Lower leg skin (tissue), 4 donors: ENCODE data around the gene DDX54. TPM values are rescaled to one million over a fixed set of nuclear protein-coding genes. Genes with fewer than 3 reads are reported as not detected.
A peak's percentile ranks its signal among the peaks of the same experiment; 100 is the strongest.

ENCODE experiments used
- DNase-seq, 2 donors: peaks; one replicate each; pipeline ENCODE4 v3.0.0-alpha.2; 2019; ENCODE audit warnings: low spot score in 2 of 2
- H3K4me3 ChIP-seq: fragments of 200-600 bp; sonication (generic); 2 replicates; pipeline ENCODE4 v1.5.1; 2017; ENCODE audit warnings: mild to moderate bottlenecking, low read depth; ENCODE audit not compliant: poor library complexity, severe bottlenecking
- POLR2A ChIP-seq, 2 donors: fragments of 450-650 bp; IDR thresholded peaks; one replicate each; pipeline ENCODE4 v1.6.1; 2016 to 2017; ENCODE audit warnings: antibody characterized with exemption in 2 of 2, mild to moderate bottlenecking in 1 of 2, moderate library complexity in 1 of 2
- WGBS, 2 donors: methylation state at CpG; one replicate each; pipeline ENCODE4 v1.1.5; 2018; 5-methylcytosine and 5-hydroxymethylcytosine counted together
- intact Hi-C: fragments of 100-400 bp; cut with DNase I; formaldehyde crosslinking; loops from one replicate; pipeline ENCODE4 v1.15.0; 2023; ENCODE audit warnings: low total_unique reads
- total RNA-seq, 4 donors: library from RNA; depleted of rRNA; stranded (reverse); fragments of >200 nt; gene quantifications; one replicate each; pipeline ENCODE4 v1.1.0, GENCODE V29; 2016
- TF ChIP-seq, protein P1 (sequence below), 3 donors: fragments of 450-650 bp; IDR thresholded peaks; one replicate each; pipeline ENCODE4 v1.5.1; 2016; ENCODE audit warnings: antibody characterized with exemption in 3 of 3, mild to moderate bottlenecking in 3 of 3, moderate library complexity in 2 of 3

DDX54 gene
- total RNA-seq, 4 donors from 2014 or later, result 48.6 to 106 (median 77.3) TPM

GRCh38 chr12:113227686-113228391, 42.6 kb upstream of the DDX54 start:
- no peak overlapping the region for H3K4me3 ChIP-seq
- WGBS, 2 donors, result 91% methylated on average over 5 of the region's 5 CpGs
- no peak for DNase-seq
- intact Hi-C loops, result no loop called here
- TF ChIP-seq, protein P1, sequence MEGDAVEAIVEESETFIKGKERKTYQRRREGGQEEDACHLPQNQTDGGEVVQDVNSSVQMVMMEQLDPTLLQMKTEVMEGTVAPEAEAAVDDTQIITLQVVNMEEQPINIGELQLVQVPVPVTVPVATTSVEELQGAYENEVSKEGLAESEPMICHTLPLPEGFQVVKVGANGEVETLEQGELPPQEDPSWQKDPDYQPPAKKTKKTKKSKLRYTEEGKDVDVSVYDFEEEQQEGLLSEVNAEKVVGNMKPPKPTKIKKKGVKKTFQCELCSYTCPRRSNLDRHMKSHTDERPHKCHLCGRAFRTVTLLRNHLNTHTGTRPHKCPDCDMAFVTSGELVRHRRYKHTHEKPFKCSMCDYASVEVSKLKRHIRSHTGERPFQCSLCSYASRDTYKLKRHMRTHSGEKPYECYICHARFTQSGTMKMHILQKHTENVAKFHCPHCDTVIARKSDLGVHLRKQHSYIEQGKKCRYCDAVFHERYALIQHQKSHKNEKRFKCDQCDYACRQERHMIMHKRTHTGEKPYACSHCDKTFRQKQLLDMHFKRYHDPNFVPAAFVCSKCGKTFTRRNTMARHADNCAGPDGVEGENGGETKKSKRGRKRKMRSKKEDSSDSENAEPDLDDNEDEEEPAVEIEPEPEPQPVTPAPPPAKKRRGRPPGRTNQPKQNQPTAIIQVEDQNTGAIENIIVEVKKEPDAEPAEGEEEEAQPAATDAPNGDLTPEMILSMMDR (IDR thresholded peaks at IDR 0.05), result no peak
- TF ChIP-seq POLR2A (IDR thresholded peaks at IDR 0.05), result no peak

- DNase-seq, result no peak
- TF ChIP-seq, protein P1 (IDR thresholded peaks at IDR 0.05), result no peak
- no peak for TF ChIP-seq POLR2A (IDR thresholded peaks at IDR 0.05)
- intact Hi-C loops, result no loop called here
- WGBS, 2 donors, result 78 to 83% methylated on average over 13 of the region's 13 CpGs
- no peak overlapping the region for H3K4me3 ChIP-seq
Observed at GRCh38 chr12:113226696-113227568, 41.7 kb upstream of the DDX54 start.

DNA sequence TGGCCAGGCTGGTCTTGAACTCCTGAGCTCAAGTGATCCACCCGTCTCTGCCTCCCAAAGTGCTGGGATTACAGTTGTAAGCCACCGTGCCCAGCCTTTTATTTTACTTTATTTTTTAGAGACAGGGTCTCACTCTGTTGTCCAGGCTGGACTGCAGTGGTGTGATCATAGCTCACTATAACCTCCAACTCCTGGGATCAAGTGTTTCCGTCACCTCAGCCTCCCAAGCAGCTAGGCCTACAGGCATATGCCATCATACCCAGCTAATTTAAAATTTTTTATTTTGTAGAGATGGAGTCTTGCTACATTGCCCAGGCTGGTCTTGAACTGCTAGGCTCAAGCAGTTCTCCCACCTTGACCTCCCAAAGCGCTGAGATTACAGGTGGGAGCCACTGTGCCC, 39.7 kb upstream of the DDX54 start:
- 92 to 94% methylated on average over 4 of the region's 4 CpGs for WGBS, 2 donors
- DNase-seq, result no peak
- intact Hi-C loops, result no loop called here
- no peak overlapping the region for H3K4me3 ChIP-seq
- no peak for TF ChIP-seq POLR2A (IDR thresholded peaks at IDR 0.05)
- TF ChIP-seq, protein P1 (IDR thresholded peaks at IDR 0.05), result no peak

- TF ChIP-seq POLR2A (IDR thresholded peaks at IDR 0.05), result no peak
- TF ChIP-seq, protein P1 (IDR thresholded peaks at IDR 0.05), result no peak
- intact Hi-C loops, result no loop called here
- WGBS, 2 donors, result 21 to 26% methylated on average over 11 of the region's 11 CpGs
- DNase-seq, result peak in 1 of 2 donors; percentile 79
- no peak overlapping the region for H3K4me3 ChIP-seq
Observed at GRCh38 chr12:113222730-113223531, 37.7 kb upstream of the DDX54 start.

DNA sequence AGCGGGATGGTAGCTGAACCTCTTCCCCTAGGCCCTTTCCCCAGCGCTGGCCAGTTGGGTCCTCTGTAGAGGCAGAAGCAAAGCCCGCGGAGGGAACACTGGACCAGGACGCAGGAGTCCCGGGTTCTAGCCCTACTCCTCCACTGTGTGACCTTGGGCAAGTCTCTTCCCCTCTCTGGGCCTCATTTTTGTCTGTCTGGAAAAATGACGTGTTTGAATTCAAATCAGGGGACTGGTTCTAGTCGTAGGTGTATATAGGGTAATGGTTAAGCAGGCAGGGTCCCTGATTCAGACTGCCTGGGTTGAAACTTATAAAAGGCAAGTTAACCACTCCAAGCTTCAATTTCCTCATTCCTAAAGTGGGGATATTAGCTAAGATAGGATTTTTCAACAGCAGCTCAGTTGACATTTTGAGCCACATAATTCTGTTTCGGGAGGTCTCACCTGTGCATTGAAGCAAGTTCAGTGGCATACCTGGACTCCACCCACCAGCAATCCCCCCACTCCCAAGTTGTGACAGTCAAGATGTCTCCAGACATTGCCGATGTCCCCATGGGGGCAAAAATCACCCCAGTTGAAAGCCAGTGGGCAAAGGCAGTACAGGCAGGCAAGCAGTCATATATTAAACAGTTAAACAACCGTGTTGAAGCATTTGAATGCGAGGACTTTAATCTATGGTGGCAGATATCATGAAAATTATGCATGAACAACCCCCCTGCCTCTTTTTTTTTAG, 36.9 kb upstream of the DDX54 start:
- TF ChIP-seq, protein P1 (IDR thresholded peaks at IDR 0.05), result no peak
- TF ChIP-seq POLR2A (IDR thresholded peaks at IDR 0.05), result no peak
- intact Hi-C loops, result no loop called here

More for the DNA sequence above, 36.9 kb upstream of the DDX54 start:
- no peak for DNase-seq
- 17 to 19% methylated on average over 11 to 12 of the region's 12 CpGs for WGBS, 2 donors
- peak overlapping the region; percentile 63 for H3K4me3 ChIP-seq
